Peyer's patch (tissue), 4 donors: ENCODE measurements around the gene PHACTR1. TPM values are rescaled to one million over a fixed set of nuclear protein-coding genes. Genes with fewer than 3 reads are reported as not detected.

Experiments used
- DNase-seq, 3 donors: peaks; one replicate each; pipeline ENCODE4 v3.0.0-alpha.2; 2017 to 2019
- H3K27ac ChIP-seq, 4 donors: fragments of 200-600 bp; sonication (generic); one replicate each; pipeline ENCODE4 v1.5.1; 2016 to 2019
- H3K27me3 ChIP-seq, 2 donors: fragments of 200-600 bp; sonication (generic); one replicate each; pipeline ENCODE4 v1.5.1; 2019
- H3K36me3 ChIP-seq, 3 donors: fragments of 200-600 bp; sonication (generic); one replicate each; pipeline ENCODE4 v1.5.1; 2016 to 2019
- H3K4me1 ChIP-seq, 4 donors: fragments of 200-600 bp; sonication (generic); one replicate each; pipeline ENCODE4 v1.5.1; 2016 to 2019
- H3K4me3 ChIP-seq, 4 donors: fragments of 200-600 bp; sonication (generic); 1 replicate in 3 of 4; 2 replicates in 1 of 4; pipeline ENCODE4 v1.5.1; 2016 to 2019; ENCODE audit warnings: mild to moderate bottlenecking in 1 of 4
- H3K9me3 ChIP-seq, 4 donors: fragments of 200-600 bp; sonication (generic); one replicate each; pipeline ENCODE4 v1.5.1; 2016 to 2019; ENCODE audit warnings: mild to moderate bottlenecking in 1 of 4
- CTCF ChIP-seq, 6 experiments: fragments of 450-650 bp in 4 of 6; fragments of 200-600 bp in 2 of 6; sonication (generic) in 1 of 6; IDR thresholded peaks; one replicate each; pipeline ENCODE4 v1.5.1; 2017 to 2019; ENCODE audit warnings: antibody characterized with exemption in 6 of 6, mild to moderate bottlenecking in 3 of 6, moderate library complexity in 1 of 6
- POLR2A ChIP-seq, 2 donors: fragments of 450-650 bp; IDR thresholded peaks; one replicate each; pipeline ENCODE4 v1.5.1; 2017; ENCODE audit warnings: antibody characterized with exemption in 2 of 2, mild to moderate bottlenecking in 2 of 2, moderate library complexity in 2 of 2
- total RNA-seq, 4 donors: library from RNA; depleted of rRNA; stranded (reverse); fragments of >200 nt; gene quantifications; one replicate each; pipeline ENCODE4 v1.1.0, GENCODE V29; 2016

PHACTR1 gene
- total RNA-seq, 4 donors from 2014 or later = 0.35 to 19.0 (median 1.7) TPM

- Histone ChIP-seq H3K9me3 (no peaks in the 10 kb centered on the region), H3K4me1 (no peaks in the 10 kb centered on the region), H3K4me3 (no peak overlapping the region), H3K36me3 (no peaks in the 10 kb centered on the region), H3K27ac (no peak overlapping the region), H3K27me3 (no peaks in the 10 kb centered on the region)
- TF ChIP-seq CTCF (IDR thresholded peaks at IDR 0.05) (no peak), POLR2A (IDR thresholded peaks at IDR 0.05) (no peak)
- DNase-seq = no peak
Measured at GRCh38 chr6:13175087-13175486, 458.5 kb downstream of the PHACTR1 start.

GRCh38 chr6:13175759-13176158 lies 459.2 kb downstream of the PHACTR1 start:
- H3K4me1 ChIP-seq = no peaks in the 10 kb centered on the region
- H3K27ac ChIP-seq = no peak overlapping the region
- no peaks in the 10 kb centered on the region for H3K36me3 ChIP-seq
- H3K27me3 ChIP-seq = no peaks in the 10 kb centered on the region
- TF ChIP-seq CTCF (IDR thresholded peaks at IDR 0.05) (no peak), POLR2A (IDR thresholded peaks at IDR 0.05) (no peak)
- no peaks in the 10 kb centered on the region for H3K9me3 ChIP-seq
- no peak for DNase-seq
- H3K4me3 ChIP-seq = no peak overlapping the region

- H3K36me3 ChIP-seq = no peaks in the 10 kb centered on the region
- H3K27ac ChIP-seq = no peak overlapping the region
- TF ChIP-seq POLR2A (IDR thresholded peaks at IDR 0.05) (no peak), CTCF (IDR thresholded peaks at IDR 0.05) (no peak)
- no peak overlapping the region for H3K4me3 ChIP-seq
- no peaks in the 10 kb centered on the region for H3K9me3 ChIP-seq
- H3K4me1 ChIP-seq = no peaks in the 10 kb centered on the region
- no peak for DNase-seq
- no peaks in the 10 kb centered on the region for H3K27me3 ChIP-seq
Measured at GRCh38 chr6:13177664-13178063, 461.1 kb downstream of the PHACTR1 start.

- no peaks in the 10 kb centered on the region for H3K4me1 ChIP-seq
- H3K4me3 ChIP-seq = no peak overlapping the region
- H3K27me3 ChIP-seq = no peaks in the 10 kb centered on the region
- no peaks in the 10 kb centered on the region for H3K9me3 ChIP-seq
- H3K36me3 ChIP-seq = no peaks in the 10 kb centered on the region
- DNase-seq = no peak
- TF ChIP-seq CTCF (IDR thresholded peaks at IDR 0.05) (no peak), POLR2A (IDR thresholded peaks at IDR 0.05) (no peak)
- H3K27ac ChIP-seq = no peak overlapping the region
Measured at GRCh38 chr6:13178107-13178506, 461.5 kb downstream of the PHACTR1 start.

- Histone ChIP-seq H3K27ac (no peak overlapping the region), H3K4me1 (no peaks in the 10 kb centered on the region), H3K4me3 (no peak overlapping the region), H3K36me3 (no peaks in the 10 kb centered on the region), H3K9me3 (no peaks in the 10 kb centered on the region), H3K27me3 (no peaks in the 10 kb centered on the region)
- TF ChIP-seq CTCF (IDR thresholded peaks at IDR 0.05) = no peak
- TF ChIP-seq POLR2A (IDR thresholded peaks at IDR 0.05) = no peak
- DNase-seq = no peak
Measured at GRCh38 chr6:13180538-13180937, 464.0 kb downstream of the PHACTR1 start.

GRCh38 chr6:13181393-13181792 lies 464.8 kb downstream of the PHACTR1 start:
- no peaks in the 10 kb centered on the region for H3K4me1 ChIP-seq
- H3K27me3 ChIP-seq = no peaks in the 10 kb centered on the region
- no peaks in the 10 kb centered on the region for H3K36me3 ChIP-seq
- H3K4me3 ChIP-seq = no peak overlapping the region
- H3K9me3 ChIP-seq = no peaks in the 10 kb centered on the region
- no peak for DNase-seq
- no peak overlapping the region for H3K27ac ChIP-seq
- no peak for TF ChIP-seq POLR2A (IDR thresholded peaks at IDR 0.05)
- no peak for TF ChIP-seq CTCF (IDR thresholded peaks at IDR 0.05)
